Glomerular visceral epithelial cell (primary cell): Measurements from ENCODE around the gene GJE1.

Experiments
- DNase-seq: peaks from one replicate; pipeline ENCODE4 v3.0.0-alpha.2; 2016; ENCODE audit errors: extremely low spot score

GJE1 gene

GRCh38 chr6:142165227-142165626, 32.5 kb downstream of the GJE1 start:
- DNase-seq, result no peak

GRCh38 chr6:142167071-142167470, 34.3 kb downstream of the GJE1 start:
- no peak for DNase-seq

- DNase-seq, result no peak
Measured at GRCh38 chr6:142167486-142167885, 34.8 kb downstream of the GJE1 start.

- no peak for DNase-seq
Measured at GRCh38 chr6:142171351-142171750, 38.6 kb downstream of the GJE1 start.

- DNase-seq, result no peak
Measured at GRCh38 chr6:142172758-142173157, 40.0 kb downstream of the GJE1 start.

- DNase-seq, result no peak
Measured at GRCh38 chr6:142173980-142174379, 41.3 kb downstream of the GJE1 start.

GRCh38 chr6:142174703-142175102, 42.0 kb downstream of the GJE1 start:
- DNase-seq, result no peak

GRCh38 chr6:142178129-142178528, 45.4 kb downstream of the GJE1 start:
- no peak for DNase-seq

- no peak for DNase-seq
Measured at GRCh38 chr6:142182004-142182403, 49.3 kb downstream of the GJE1 start.

- DNase-seq, result no peak
Measured at GRCh38 chr6:142183351-142183750, 50.6 kb downstream of the GJE1 start.

- no peak for DNase-seq
Measured at GRCh38 chr6:142184307-142184706, 51.6 kb downstream of the GJE1 start.
